Measurements from ENCODE around the gene INPP5D. TPM values are rescaled to one million over a fixed set of nuclear protein-coding genes. Genes with fewer than 3 reads are reported as not detected.

The INPP5D gene
- total and polyA plus RNA-seq, 4 donors: 11.4 to 22.6 (median 17.4) TPM

DNA sequence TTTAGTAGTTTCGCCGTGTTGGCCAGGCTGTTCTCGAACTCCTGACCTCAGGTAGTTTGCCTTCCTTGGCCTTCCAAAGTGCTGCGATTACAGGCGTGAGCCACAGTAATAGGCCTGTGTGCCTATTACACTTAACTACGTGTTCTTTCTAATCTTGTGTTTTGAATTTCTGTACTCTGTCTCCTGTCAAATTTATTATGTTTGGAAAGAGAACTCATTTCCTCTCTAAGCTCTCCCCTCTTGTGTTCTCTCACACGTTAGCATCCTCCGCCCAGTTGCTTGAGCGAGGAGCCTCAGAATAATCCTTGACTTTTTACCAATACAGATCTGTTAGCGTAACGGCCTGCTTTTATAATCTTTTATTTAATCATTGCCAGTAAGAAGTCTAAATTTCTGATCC lies 195.0 kb downstream of the INPP5D start:
- no peak for DNase-seq (ENCODE audit: low read depth in 4 of 6, low spot score in 6 of 6)
- H3K4me3 ChIP-seq (ENCODE audit: low read depth, low read length): no peak overlapping the region
- H3K27me3 ChIP-seq (ENCODE audit: control insufficient read depth, insufficient read depth, low read length): no peaks in the 10 kb centered on the region
- peaks cover 11% of the 10 kb centered on the region for H3K4me1 ChIP-seq (ENCODE audit: control insufficient read depth, insufficient read depth, low read length)
- WGBS (ENCODE audit: insufficient coverage): 91% methylated on average over 10 of the region's 11 CpGs
- peaks cover 19% of the 10 kb centered on the region for H3K36me3 ChIP-seq (ENCODE audit: control insufficient read depth, insufficient read depth, low read length)
- no peak overlapping the region for H3K27ac ChIP-seq (ENCODE audit: low read depth, low read length)
- no peaks in the 10 kb centered on the region for H3K9me3 ChIP-seq (ENCODE audit: control insufficient read depth, insufficient read depth, low read length)

DNA sequence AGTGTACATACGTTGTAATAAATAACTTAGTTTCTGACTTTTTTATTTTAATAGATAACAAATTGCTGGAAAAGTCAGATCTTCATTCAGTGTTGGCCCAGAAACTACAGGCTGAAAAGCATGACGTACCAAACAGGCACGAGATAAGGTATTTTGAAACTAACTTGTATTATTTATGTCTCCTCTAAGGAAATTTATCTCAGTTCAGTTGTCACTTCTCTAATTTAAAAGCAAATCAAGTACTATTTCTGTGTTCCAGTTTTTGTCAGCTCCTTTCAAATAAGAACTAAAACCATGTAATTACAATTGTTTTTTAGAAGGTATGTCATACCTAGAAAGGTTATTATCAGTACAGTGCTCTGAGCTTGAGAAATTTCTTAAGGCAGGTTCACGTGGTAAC lies 195.9 kb downstream of the INPP5D start:
- H3K4me1 ChIP-seq (ENCODE audit: control insufficient read depth, insufficient read depth, low read length): peaks cover 11% of the 10 kb centered on the region
- H3K4me3 ChIP-seq (ENCODE audit: low read depth, low read length): no peak overlapping the region
- no peaks in the 10 kb centered on the region for H3K9me3 ChIP-seq (ENCODE audit: control insufficient read depth, insufficient read depth, low read length)
- no peak for DNase-seq (ENCODE audit: low read depth in 4 of 6, low spot score in 6 of 6)
- H3K27ac ChIP-seq (ENCODE audit: low read depth, low read length): no peak overlapping the region
- H3K36me3 ChIP-seq (ENCODE audit: control insufficient read depth, insufficient read depth, low read length): peaks cover 27% of the 10 kb centered on the region
- no CpG with 5 or more reads among the region's 4 CpGs for WGBS (ENCODE audit: insufficient coverage)
- no peaks in the 10 kb centered on the region for H3K27me3 ChIP-seq (ENCODE audit: control insufficient read depth, insufficient read depth, low read length)

Small RNA genes lying within 50 kb of the gene (small RNA-seq; reads per million reads assigned to genes)
- not detected for gene RN7SL32P (ENCODE audit: low replicate concordance)

Other genes starting within 250 kb of the INPP5D start
- 1 to 10 TPM; 3.1 to 4.6 TPM for gene SNORC, start 190.1 kb upstream of the INPP5D start, total RNA-seq
- 10 to 100 TPM; 10.2 to 10.8 TPM for gene SNORC, start 190.1 kb upstream of the INPP5D start, polyA plus RNA-seq (ENCODE audit: insufficient read length in 2 of 2)
- 10 to 100 TPM; 15.4 to 19.4 TPM for gene NGEF, start 47.1 kb upstream of the INPP5D start, total RNA-seq
- gene NGEF, start 47.1 kb upstream of the INPP5D start, polyA plus RNA-seq (ENCODE audit: insufficient read length in 2 of 2): 10 to 100 TPM; 38.9 to 46.3 TPM
- gene NEU2, start 27.7 kb upstream of the INPP5D start, total RNA-seq: not detected
- not detected for gene NEU2, start 27.7 kb upstream of the INPP5D start, polyA plus RNA-seq (ENCODE audit: insufficient read length in 2 of 2)
- gene ATG16L1, start 191.3 kb downstream of the INPP5D start, total RNA-seq: 10 to 100 TPM; 27.7 to 34.0 TPM
- gene ATG16L1, start 191.3 kb downstream of the INPP5D start, polyA plus RNA-seq (ENCODE audit: insufficient read length in 2 of 2): 10 to 100 TPM; 25.8 to 39.5 TPM
- gene SAG, start 247.5 kb downstream of the INPP5D start, total RNA-seq: under 1 TPM in 1 of 2 donors, not detected in 1; 0.69 TPM
- gene SAG, start 247.5 kb downstream of the INPP5D start, polyA plus RNA-seq (ENCODE audit: insufficient read length in 2 of 2): under 1 TPM; 0.48 to 0.51 TPM